Measurements from ENCODE around the gene FBXL17.

Gene FBXL17

GRCh38 chr5:107885601-107886000 is 496.3 kb downstream of the FBXL17 start:
- no peak for DNase-seq

DNA sequence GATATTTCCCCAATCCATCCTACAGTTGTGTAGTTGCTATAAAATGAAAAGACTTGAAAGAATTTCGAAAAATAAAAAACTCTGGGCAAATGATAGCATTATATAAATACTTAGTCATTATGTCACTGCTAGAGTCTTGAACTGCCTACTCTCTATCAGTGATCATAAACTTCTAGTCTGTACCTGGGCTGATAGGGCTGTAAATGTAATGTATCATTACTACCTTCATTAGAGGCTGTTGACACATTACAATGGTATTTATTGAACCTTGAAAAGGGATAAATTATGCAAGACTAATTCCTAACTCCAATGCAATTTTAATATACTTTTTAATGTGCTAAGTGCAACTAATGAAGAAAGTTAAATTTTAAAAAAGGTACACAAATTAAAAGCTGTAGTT is 497.0 kb downstream of the FBXL17 start:
- no peak for DNase-seq

DNA sequence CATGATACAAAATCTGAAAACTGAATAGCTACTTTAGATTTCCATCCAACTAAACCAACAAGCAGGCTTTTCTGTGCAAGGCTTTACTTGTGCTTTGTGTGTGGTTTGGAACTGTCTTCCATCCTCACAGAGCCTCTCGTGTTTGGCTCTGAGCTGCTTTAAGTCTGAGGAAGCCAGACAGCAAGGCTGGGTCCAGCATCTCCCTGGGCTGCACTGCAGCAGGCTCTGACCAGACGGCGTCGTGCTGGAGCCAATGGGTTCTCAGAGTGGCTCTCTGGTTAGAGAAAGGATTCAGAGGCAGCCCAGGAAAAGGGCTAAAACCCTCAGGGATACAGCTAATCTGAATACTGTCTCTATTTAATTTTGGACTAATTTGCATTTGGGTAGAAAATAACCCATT is 503.2 kb downstream of the FBXL17 start:
- DNase-seq: no peak

GRCh38 chr5:107876906-107877305 is 505.0 kb downstream of the FBXL17 start:
- no peak for DNase-seq

DNA sequence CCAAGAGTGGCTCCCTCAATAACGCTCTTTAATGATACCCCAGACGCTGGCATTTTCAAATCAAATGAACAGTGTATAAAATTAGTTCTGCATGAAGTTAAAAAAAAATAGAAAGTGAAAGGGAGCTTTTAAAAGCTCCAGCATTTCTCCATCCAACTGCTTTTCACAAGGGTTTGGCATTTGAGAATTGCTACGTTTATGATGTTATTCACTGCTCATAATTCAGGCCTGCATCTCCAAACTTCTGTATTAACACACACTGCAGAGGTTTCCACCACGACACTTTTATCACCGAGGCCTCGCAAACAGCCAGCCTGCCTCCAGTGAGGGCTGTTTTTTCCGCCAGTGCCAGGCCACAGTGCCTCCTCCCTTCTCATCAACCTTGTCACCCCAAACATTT is 505.6 kb downstream of the FBXL17 start:
- DNase-seq: no peak

GRCh38 chr5:107875833-107876232 is 506.1 kb downstream of the FBXL17 start:
- DNase-seq: peak; percentile 35

DNA sequence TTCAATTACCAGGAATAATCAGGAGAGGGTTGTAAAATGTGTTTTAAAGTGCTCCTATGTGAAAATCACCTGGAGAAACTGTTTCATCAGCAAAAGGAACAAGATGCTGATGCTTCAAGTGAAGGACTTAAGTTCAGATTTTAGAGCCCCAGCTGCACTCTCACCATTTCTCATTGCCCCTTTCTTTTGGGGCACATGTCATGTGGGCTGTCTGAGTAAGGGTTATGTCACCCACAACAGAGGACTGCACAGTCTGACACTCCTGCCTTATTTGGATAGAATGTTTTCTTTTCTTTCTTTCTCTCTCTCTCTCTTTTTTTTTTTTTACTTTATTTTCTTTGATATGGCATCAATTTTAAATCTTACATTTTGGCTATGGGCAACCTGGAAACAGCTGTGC is 507.1 kb downstream of the FBXL17 start:
- DNase-seq: no peak

- DNase-seq: no peak
These were observed 508.0 kb downstream of the FBXL17 start for GRCh38 chr5:107873877-107874276.

DNA sequence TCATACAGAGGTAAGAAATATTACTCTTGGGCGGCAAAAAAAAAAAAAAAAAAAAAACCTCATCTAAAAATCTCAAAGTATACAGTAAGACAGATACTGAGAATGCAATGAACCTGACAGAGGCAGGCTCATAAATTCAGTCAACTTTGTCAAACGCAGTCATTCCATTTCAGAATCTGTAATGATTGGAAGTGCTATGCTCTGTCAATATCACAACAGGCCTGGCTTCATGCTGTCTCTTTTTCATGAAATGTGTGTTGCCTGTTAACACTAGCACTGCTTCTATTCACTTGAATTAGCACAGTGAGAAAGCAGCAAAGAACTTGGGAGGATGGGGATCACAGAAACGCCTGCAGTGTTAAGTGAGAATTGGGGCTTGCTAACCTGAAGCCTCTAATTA is 510.9 kb downstream of the FBXL17 start:
- no peak for DNase-seq

DNA sequence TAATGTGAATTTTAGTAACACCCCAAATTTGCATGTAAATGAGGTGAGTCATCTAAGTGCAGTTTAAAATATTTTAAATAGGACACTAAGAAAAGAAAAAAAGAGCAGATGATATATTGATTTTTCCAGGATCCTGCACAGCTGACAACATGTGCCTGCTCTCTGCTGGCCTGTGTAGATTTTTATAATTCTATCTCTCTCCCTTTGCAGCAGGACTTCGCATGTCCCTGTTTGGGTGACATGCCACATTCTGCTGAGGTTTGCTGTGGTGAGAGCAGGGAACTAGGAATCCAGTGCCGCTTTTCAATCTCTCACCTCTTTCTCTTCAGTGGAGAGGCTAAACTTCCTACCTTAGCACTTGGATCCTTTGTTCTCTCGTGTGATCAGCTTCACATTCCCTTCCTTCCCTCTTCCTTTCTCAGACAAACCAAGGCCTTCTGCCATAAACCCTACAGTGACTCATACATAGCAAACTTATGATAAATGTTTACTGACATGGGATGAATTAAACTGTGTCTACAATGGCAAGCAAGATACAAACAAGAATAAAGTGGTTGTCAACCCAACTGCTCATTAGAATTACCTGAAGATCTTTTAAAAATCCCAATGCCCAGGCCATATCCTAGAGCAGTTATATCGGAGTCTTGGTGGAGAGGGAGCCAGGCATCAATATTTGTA is 512.3 kb downstream of the FBXL17 start:
- peak; percentile 77 for DNase-seq

- DNase-seq: no peak
These were observed 513.1 kb downstream of the FBXL17 start for GRCh38 chr5:107868650-107869409.

GRCh38 chr5:107867266-107867665 is 514.6 kb downstream of the FBXL17 start:
- peak; percentile 21 for DNase-seq

GRCh38 chr5:107864793-107865192 is 517.1 kb downstream of the FBXL17 start:
- peak; percentile 37 for DNase-seq

DNA sequence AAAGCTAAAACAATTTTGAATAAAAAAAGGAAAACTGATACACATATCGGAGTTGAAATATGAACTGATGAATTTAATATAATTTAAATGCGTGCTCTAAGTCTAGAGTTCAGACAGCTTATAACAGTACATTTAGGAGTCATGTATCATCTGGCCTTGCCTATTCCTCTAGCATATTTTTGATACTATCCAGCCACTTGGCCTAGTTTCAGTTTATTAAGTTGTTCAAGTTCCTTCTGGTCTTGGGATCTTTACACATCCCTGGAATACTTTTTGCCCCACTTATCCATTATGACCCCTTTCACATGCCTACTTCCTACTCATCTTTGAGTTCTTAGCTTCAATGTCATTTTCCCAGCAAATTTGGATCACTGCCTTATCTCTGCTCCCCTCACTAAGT is 518.8 kb downstream of the FBXL17 start:
- no peak for DNase-seq

- no peak for DNase-seq
These were observed 520.3 kb downstream of the FBXL17 start for GRCh38 chr5:107861565-107861964.

- no peak for DNase-seq
These were observed 521.9 kb downstream of the FBXL17 start for GRCh38 chr5:107860044-107860443.

DNA sequence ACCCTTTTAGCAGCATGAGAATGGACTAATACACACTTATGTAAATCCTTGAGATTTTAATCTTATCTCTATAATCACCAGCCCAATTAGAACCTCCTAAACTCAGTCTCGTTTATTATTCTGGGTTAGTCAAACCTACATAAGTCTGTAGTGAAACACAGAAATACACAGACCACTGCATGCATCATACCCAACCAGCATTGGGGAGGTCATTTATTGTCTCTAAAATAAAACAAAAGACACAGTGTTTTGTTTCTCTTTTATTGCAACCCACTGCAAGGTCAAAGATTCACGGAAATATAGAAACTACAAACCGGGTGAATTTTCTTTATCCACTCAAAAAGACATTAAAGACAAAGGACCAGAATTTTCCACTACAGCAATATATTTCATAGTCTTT is 523.1 kb downstream of the FBXL17 start:
- no peak for DNase-seq

DNA sequence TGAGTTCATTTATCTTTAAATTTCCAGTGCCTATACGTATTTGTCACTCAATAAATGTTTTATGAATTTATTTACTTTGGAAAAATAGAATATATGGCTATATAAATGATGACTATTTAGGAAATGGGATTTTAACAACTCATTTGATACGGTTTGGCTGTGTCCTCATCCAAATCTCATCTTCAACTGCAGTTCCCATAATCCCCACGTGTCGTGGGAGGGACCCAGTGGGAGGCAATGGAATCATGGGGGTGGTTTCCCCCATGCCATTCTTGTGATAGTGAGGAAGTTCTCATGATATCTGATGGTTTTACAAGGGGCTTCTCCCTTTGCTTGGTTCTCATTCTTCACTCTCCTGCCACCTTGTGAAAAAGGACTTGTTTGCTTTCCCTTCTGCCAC is 523.6 kb downstream of the FBXL17 start:
- DNase-seq: no peak

- DNase-seq: no peak
These were observed 524.1 kb downstream of the FBXL17 start for GRCh38 chr5:107857785-107858184.

DNA sequence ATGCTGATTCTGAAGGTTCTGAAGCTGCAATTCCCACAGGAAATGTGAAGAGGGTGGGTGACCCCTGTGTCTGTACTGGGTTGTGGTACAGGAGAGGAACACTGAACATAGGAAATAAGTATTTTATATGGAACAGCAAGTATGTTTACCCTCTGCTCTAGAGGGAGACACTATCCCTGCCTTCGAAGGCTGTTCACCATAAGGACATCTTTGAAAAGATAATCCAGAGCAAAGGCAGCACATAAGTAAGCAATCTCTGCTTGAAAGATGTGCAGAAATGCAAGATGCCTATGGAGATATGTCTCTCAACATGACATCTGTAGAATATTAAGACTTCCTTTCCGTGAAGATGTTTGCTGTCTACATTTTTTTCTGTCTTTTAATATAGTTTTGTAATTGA is 526.7 kb downstream of the FBXL17 start:
- DNase-seq: no peak

- DNase-seq: no peak
These were observed 528.2 kb downstream of the FBXL17 start for GRCh38 chr5:107853696-107854095.

DNA sequence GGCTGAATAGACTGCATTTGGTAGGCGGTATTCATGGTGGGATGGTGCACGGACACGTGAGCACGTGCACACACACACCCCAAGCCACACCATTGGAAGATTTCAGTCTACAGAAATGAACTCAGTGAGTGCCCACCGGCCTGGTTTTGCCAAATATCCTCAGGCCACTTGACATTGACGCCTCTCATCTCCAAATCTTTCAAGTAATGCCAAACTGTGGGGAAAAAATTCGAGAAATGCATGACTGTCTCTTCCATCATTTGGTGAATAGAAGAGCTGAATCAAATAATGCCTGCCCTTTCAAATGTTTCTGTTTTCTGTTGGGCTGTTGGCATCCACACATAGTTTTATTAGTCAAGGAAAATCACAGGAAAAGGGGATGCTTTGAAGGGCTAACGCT is 528.9 kb downstream of the FBXL17 start:
- DNase-seq: no peak

GRCh38 chr5:107849118-107849517 is 532.8 kb downstream of the FBXL17 start:
- no peak for DNase-seq

DNA sequence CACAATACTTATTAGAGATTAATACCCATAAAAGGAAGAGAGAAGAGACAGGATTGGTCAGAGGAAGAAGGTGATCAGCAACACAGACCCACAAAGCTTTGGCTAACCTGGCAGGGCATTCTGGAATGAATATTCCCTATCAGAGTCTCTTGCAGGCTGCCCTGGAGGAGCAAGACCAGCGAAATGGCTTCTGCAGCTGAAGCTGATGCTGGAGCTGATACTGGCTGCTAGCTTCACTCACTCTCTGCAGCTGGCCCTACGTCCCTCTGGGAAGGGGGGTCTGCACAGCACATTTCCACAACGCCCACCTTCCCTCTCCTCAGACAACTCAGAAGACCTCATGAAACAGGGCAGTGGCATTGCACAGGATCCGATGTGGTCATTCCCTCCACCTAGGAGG is 541.3 kb downstream of the FBXL17 start:
- DNase-seq: no peak

DNA sequence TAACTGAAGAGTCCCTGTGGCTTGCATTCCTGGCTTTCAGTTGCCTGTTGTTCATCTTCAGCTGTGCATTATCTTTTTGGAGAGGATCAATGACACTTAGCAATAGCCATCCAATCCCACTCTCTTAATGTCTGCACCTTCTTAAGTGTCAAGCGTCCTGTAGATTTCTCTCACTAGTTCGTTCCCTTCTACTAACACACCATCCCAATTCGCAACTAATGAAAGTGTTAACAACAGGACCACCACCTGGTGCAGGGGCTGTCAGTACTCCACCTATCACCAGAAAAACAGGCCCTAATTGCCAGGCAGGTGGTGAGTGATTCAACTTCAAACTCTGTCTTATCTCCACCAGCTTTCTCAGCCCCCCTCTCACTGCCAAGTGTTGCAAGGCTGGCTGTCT is 541.7 kb downstream of the FBXL17 start:
- no peak for DNase-seq
